BLaER1 treated with 17β-estradiol and CSF1 and Interleukin-3, amounts not matched to agents 10 nM and 100 nM (cell line): ENCODE data around the gene SMCO1.
"Not testable (repeated sequence)": the region's sequence is repeated elsewhere in the genome, so short reads cannot be mapped to it uniquely, and the experiment has no call there.

Experiments used
- H3K27ac ChIP-seq, 11 experiments: shearing (Covaris generic); formaldehyde crosslinking; 2 replicates each; pipeline ENCODE4 v1.8.1; 2022
- H3K27me3 ChIP-seq, 11 experiments: shearing (Covaris generic); formaldehyde crosslinking; 2 replicates each; pipeline ENCODE4 v1.8.1; 2022
- H3K36me3 ChIP-seq, 11 experiments: shearing (Covaris generic); formaldehyde crosslinking; 2 replicates each; pipeline ENCODE4 v1.8.1; 2022
- H3K4me1 ChIP-seq, 10 experiments: shearing (Covaris generic); formaldehyde crosslinking; 2 replicates each; pipeline ENCODE4 v1.8.1; 2022
- H3K4me2 ChIP-seq, 11 experiments: shearing (Covaris generic); formaldehyde crosslinking; 2 replicates each; pipeline ENCODE4 v1.8.1; 2022
- H3K4me3 ChIP-seq, 10 experiments: shearing (Covaris generic); formaldehyde crosslinking; 2 replicates each; pipeline ENCODE4 v1.8.1; 2022
- H3K9ac ChIP-seq, 11 experiments: shearing (Covaris generic); formaldehyde crosslinking; 2 replicates each; pipeline ENCODE4 v1.8.1; 2022
- H3K9me3 ChIP-seq, 11 experiments: shearing (Covaris generic); formaldehyde crosslinking; replicated peaks in 1 of 11; 2 replicates each; pipeline ENCODE4 v1.8.1; 2022
- H4K20me1 ChIP-seq, 11 experiments: shearing (Covaris generic); formaldehyde crosslinking; 2 replicates each; pipeline ENCODE4 v1.8.1; 2022
- Cebpa-rat ChIP-seq, 11 experiments: shearing (Covaris generic); IDR thresholded peaks; 2 replicates each; pipeline ENCODE4 v1.8.1; 2022

SMCO1 gene

DNA sequence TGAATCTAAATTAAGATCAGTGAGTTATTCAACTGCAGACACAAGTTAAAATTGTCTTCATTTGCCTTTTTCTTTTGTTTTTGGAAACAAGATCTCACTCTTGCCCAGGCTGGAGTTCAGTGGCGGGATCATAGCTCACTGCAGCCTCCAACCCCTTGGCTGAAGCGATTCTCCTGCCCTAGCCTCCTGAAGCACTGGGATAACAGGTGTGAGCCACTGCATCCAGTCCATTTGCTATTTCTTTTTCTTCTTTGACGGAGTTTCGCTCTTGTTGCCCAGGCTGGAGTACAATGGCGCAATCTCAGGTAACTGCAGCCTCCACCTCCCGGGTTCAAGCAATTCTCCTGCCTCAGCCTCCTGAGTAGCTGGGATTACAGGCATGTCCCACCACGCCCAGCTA is 21.9 kb downstream of the SMCO1 start:
- Histone ChIP-seq H3K9me3 (peaks cover 0 to 14% (median 6%) of the 10 kb centered on the region in 11 experiments; a peak in 10 of 22 replicates), H3K4me3 (no peak overlapping the region), H3K27me3 (no peaks in the 10 kb centered on the region), H3K9ac (no peak overlapping the region), H3K4me1 (peaks cover 0 to 20% (median 0%) of the 10 kb centered on the region in 10 experiments; a peak in 5 of 20 replicates), H4K20me1 (peaks cover 54 to 100% (median 81%) of the 10 kb centered on the region in 11 experiments; a peak in 20 of 22 replicates), H3K27ac (no peak overlapping the region), H3K36me3 (peaks cover 11 to 94% (median 61%) of the 10 kb centered on the region in 11 experiments; a peak in 21 of 22 replicates), H3K4me2 (no peak overlapping the region)
- TF ChIP-seq Cebpa-rat (IDR thresholded peaks at IDR 0.05): no peak

DNA sequence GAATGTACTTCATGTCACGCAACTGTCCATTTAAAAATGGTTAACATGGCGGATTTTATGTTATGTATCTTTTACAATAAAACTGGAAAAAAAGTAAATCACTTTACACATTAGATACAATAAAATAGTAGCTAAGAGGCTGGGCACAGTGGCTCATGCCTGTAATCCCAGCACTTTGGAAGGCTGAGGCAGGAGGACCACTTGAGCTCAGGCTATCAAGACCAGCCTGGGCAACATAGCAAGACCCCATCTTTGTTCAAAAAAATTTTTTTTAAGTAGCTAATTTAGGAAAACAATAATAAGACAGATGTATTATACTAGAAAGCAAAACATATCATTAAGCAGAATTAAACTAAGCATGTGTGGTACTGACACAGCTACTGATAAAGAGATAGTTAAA is 23.1 kb downstream of the SMCO1 start:
- no peak overlapping the region for H3K4me2 ChIP-seq
- H3K9me3 ChIP-seq: peaks cover 0 to 10% (median 0%) of the 10 kb centered on the region in 11 experiments; a peak in 3 of 22 replicates
- H3K27ac ChIP-seq: no peak overlapping the region
- peaks cover 18 to 94% (median 63%) of the 10 kb centered on the region in 11 experiments for H3K36me3 ChIP-seq
- no peak for TF ChIP-seq Cebpa-rat (IDR thresholded peaks at IDR 0.05)
- H3K4me3 ChIP-seq: no peak overlapping the region
- H3K9ac ChIP-seq: no peak overlapping the region
- H3K4me1 ChIP-seq: peaks cover 0 to 20% (median 0%) of the 10 kb centered on the region in 10 experiments; a peak in 5 of 20 replicates
- no peaks in the 10 kb centered on the region for H3K27me3 ChIP-seq
- H4K20me1 ChIP-seq: peaks cover 50 to 100% (median 79%) of the 10 kb centered on the region in 11 experiments; a peak in 20 of 22 replicates

DNA sequence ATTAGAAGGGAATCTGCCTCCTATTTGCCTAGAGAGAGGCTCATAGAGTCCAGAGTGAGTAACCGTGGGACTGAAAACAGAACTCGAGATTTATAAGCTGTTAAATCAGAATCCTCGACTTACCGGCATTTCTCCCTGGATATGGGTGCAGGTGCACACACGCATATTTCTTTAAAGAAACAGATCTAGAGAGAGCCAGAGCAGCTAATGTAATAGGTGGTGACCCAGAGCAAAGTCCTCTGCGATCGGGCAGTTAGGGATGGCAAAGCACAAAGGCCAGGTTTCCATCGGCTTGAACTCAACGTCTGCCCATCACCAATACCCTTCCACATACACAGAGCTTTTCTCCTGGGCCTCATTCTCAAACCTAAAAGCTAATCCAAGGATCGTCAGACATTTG is 25.4 kb downstream of the SMCO1 start:
- no peak for TF ChIP-seq Cebpa-rat (IDR thresholded peaks at IDR 0.05)
- no peak overlapping the region for H3K27ac ChIP-seq
- peaks cover 0 to 20% (median 0%) of the 10 kb centered on the region in 10 experiments; a peak in 5 of 20 replicates for H3K4me1 ChIP-seq
- H3K9ac ChIP-seq: peak overlapping the region in 1 of 11 experiments; percentile 33; a peak in 1 of 22 replicates
- H3K9me3 ChIP-seq: no peaks in the 10 kb centered on the region; a peak in 1 of 22 replicates
- H3K4me2 ChIP-seq: peak overlapping the region in 1 of 11 experiments; percentile 49; a peak in 1 of 22 replicates
- no peaks in the 10 kb centered on the region for H3K27me3 ChIP-seq
- peaks cover 31 to 94% (median 65%) of the 10 kb centered on the region in 11 experiments for H3K36me3 ChIP-seq
- no peak overlapping the region for H3K4me3 ChIP-seq
- H4K20me1 ChIP-seq: peaks cover 48 to 85% (median 70%) of the 10 kb centered on the region in 11 experiments; a peak in 20 of 22 replicates

DNA sequence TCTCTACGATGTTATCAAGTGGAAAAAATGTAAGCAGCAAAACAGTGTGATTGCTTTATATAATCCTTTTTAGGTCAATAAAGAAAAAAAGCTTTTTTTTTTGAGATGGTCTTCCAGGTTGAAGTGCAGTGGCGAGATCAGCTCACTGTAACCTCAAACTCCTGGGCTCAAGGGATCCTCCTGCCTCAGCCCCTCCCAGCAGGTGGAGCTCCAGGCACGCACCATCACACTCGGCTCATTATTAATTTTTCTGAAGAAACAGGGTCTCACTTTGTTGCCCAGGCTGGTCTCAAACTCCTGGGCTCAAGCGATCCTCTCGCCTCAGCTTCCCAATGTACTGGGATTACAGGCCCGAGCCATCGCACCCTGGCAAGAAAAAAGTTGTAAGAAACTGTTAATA is 28.9 kb downstream of the SMCO1 start:
- Histone ChIP-seq H3K27me3 (no peaks in the 10 kb centered on the region), H3K4me3 (no peak overlapping the region), H3K9me3 (no peaks in the 10 kb centered on the region), H3K27ac (no peak overlapping the region), H4K20me1 (peaks cover 25 to 51% (median 37%) of the 10 kb centered on the region in 11 experiments; a peak in 19 of 22 replicates), H3K36me3 (peaks cover 60 to 97% (median 76%) of the 10 kb centered on the region in 11 experiments), H3K4me2 (no peak overlapping the region), H3K4me1 (peaks cover 0 to 17% (median 0%) of the 10 kb centered on the region in 10 experiments; a peak in 5 of 20 replicates), H3K9ac (no peak overlapping the region)
- no peak for TF ChIP-seq Cebpa-rat (IDR thresholded peaks at IDR 0.05)

DNA sequence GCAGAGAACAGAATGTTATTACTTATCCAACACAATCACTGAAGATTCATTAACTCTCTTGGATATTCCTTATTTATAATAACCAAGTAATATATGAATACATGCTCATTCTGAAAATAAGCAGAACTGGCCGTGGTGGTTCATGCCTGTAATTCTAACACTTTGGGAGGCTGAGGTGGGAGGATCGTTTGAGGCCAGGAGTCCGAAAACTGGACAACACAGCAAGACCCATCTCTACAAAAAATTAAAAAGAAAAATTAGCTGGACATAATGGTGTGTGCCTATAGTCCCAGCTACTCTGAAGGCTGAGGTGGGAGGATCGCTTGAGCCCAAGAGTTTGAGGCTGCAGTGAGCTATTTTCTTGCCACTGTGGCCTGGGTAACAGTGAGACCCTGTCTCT is 37.5 kb downstream of the SMCO1 start:
- Histone ChIP-seq H4K20me1 (peaks cover 0 to 4% (median 0%) of the 10 kb centered on the region in 11 experiments; a peak in 1 of 22 replicates), H3K4me2 (no peak overlapping the region), H3K27me3 (no peaks in the 10 kb centered on the region), H3K9ac (no peak overlapping the region), H3K27ac (no peak overlapping the region), H3K4me1 (no peaks in the 10 kb centered on the region), H3K36me3 (peaks cover 85 to 99% (median 96%) of the 10 kb centered on the region in 11 experiments), H3K9me3 (no peaks in the 10 kb centered on the region), H3K4me3 (no peak overlapping the region)
- TF ChIP-seq Cebpa-rat (IDR thresholded peaks at IDR 0.05): no peak

DNA sequence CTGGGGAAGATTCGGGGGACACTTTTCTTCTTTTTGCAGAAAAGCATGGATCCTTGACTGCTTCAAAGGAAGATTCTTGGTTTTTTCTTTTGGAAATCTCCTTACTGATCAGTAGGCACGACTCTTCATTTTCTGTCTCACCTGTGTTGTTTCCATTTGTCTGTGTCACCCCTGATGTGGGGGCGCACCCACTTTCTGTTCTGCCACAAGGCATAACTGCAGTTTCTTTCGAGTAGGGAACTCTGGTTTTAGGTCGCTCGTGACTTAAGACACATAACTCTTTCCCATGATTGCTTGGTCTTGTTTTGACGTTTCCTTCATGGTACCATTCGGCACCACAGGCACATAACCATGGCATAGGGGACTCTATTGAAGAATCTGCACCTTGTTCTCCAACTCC is 42.9 kb downstream of the SMCO1 start:
- H3K9me3 ChIP-seq: no peaks in the 10 kb centered on the region
- H3K36me3 ChIP-seq: peaks cover 49 to 96% (median 84%) of the 10 kb centered on the region in 11 experiments
- peaks cover 0 to 12% (median 4%) of the 10 kb centered on the region in 11 experiments; a peak in 6 of 22 replicates for H4K20me1 ChIP-seq
- H3K27ac ChIP-seq: no peak overlapping the region
- no peak for TF ChIP-seq Cebpa-rat (IDR thresholded peaks at IDR 0.05)
- H3K4me1 ChIP-seq: no peaks in the 10 kb centered on the region
- no peaks in the 10 kb centered on the region for H3K27me3 ChIP-seq
- no peak overlapping the region for H3K4me2 ChIP-seq
- H3K9ac ChIP-seq: no peak overlapping the region
- no peak overlapping the region for H3K4me3 ChIP-seq

DNA sequence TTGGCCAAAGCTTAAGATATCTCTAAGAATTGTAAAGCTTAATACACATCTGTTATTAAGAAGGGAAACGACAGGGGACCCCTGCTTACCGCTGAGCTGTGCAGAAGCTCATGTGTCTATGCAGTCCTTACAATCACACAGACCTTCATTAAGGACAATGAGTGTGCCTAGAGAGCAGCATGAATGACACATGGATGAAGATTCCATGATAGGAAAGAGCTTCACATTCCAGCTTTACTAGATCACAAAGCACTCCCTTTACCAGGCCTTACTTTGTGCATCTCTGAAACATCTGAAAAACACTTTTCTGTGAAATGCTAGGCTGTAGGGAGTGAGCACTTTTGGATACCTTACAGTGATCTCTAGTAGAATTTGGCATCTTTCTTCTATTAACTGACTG is 43.6 kb downstream of the SMCO1 start:
- no peak for TF ChIP-seq Cebpa-rat (IDR thresholded peaks at IDR 0.05)
- H3K9ac ChIP-seq: no peak overlapping the region
- H3K4me1 ChIP-seq: no peaks in the 10 kb centered on the region
- peaks cover 43 to 89% (median 77%) of the 10 kb centered on the region in 11 experiments for H3K36me3 ChIP-seq
- H3K4me3 ChIP-seq: no peak overlapping the region
- H3K27ac ChIP-seq: no peak overlapping the region
- no peaks in the 10 kb centered on the region for H3K9me3 ChIP-seq
- H3K27me3 ChIP-seq: no peaks in the 10 kb centered on the region
- peaks cover 0 to 12% (median 4%) of the 10 kb centered on the region in 11 experiments; a peak in 6 of 22 replicates for H4K20me1 ChIP-seq
- no peak overlapping the region for H3K4me2 ChIP-seq

DNA sequence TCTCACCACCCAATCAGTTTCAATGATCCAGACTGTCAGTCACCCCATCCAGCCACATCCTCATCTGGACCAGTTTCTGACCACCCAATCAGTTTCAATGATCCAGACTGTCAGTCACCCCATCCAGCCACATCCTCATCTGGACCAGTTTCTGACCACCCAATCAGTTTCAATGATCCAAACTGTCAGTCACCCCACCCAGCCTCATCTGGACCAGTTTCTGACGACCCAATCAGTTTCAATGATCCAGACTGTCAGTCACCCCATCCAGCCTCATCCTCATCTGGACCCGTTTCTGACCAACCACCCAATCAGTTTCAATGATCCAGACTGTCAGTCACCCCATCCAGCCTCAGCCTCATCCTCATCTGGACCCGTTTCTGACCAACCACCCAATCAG is 45.0 kb downstream of the SMCO1 start:
- not testable (repeated sequence) for H3K27me3 ChIP-seq
- peaks cover 0 to 12% (median 4%) of the 10 kb centered on the region in 11 experiments; a peak in 6 of 22 replicates for H4K20me1 ChIP-seq
- H3K36me3 ChIP-seq: peaks cover 41 to 78% (median 67%) of the 10 kb centered on the region in 11 experiments

DNA sequence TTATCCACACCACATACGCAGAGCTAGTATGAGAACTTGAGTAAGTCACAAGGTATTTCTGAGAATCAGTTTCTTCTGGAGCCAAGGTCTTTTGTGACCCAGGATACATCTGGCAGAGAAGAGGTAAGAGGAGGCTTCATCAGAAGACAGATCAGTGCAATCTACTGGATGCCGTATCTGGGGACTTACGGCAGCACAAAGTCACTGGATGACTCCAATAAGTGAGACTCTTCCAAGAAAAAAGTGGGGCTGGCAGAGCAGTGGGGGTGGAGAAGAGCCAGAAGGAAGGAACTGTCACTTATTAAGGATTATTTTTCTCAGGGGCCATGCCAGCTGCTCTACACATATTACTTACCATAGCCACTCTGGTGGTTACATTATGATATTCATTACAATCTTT is 51.3 kb downstream of the SMCO1 start:
- peaks cover 0 to 14% (median 8%) of the 10 kb centered on the region in 11 experiments; a peak in 18 of 22 replicates for H3K36me3 ChIP-seq
- H3K9ac ChIP-seq: no peak overlapping the region
- no peaks in the 10 kb centered on the region; a peak in 2 of 22 replicates for H3K9me3 ChIP-seq
- no peak overlapping the region for H3K4me3 ChIP-seq
- no peaks in the 10 kb centered on the region for H4K20me1 ChIP-seq
- no peak for TF ChIP-seq Cebpa-rat (IDR thresholded peaks at IDR 0.05)
- no peaks in the 10 kb centered on the region for H3K27me3 ChIP-seq
- no peaks in the 10 kb centered on the region for H3K4me1 ChIP-seq
- H3K27ac ChIP-seq: no peak overlapping the region
- no peak overlapping the region for H3K4me2 ChIP-seq

More for the DNA sequence above, 45.0 kb downstream of the SMCO1 start:
- not testable (repeated sequence) for H3K27ac ChIP-seq, H3K4me1 ChIP-seq, H3K4me2 ChIP-seq, H3K9me3 ChIP-seq, H3K4me3 ChIP-seq, H3K9ac ChIP-seq

DNA sequence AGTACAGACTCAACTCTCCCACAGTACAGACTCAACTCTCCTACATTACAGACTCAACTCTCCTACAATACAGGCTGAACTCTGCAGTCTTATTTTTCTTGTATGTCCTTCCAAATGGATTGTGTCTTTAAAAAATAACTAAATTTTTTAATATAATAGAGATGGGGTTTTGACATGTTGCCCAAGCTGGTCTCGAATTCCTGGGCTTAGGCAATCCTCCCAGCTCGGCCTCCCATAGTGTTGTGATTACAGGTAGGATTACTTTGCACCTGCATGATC is 51.7 kb downstream of the SMCO1 start:
- Histone ChIP-seq H3K9ac (no peak overlapping the region), H3K27ac (no peak overlapping the region)

DNA sequence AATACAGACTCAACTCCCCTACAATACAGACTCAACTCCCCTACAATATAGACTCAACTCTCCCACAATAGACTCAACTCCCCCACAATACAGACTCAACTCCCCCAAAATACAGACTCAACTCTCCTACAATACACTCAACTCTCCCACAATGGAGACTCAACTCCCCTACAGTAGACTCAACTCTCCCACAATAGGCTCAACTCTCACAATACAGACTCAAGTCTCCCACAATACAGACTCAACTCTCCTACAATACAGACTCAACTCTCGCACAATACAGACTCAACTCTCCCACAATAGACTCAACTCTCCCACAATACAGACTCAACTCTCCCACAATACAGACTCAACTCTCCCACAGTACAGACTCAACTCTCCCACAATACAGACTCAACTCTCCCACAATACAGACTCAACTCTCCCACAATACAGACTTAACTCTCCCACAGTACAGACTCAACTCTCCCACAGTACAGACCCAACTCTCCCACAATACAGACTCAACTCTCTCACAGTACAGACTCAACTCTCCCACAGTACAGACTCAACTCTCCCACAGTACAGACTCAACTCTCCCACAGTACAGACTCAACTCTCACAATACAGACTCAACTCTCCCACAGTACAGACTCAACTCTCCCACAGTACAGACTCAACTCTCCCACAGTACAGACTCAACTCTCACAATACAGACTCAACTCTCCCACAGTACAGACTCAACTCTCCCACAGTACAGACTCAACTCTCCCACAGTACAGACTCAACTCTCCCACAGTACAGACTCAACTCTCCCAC is 52.3 kb downstream of the SMCO1 start:
- H3K36me3 ChIP-seq, H3K27ac ChIP-seq, H3K4me1 ChIP-seq, H3K4me2 ChIP-seq, H3K27me3 ChIP-seq, H3K9ac ChIP-seq, H4K20me1 ChIP-seq, H3K4me3 ChIP-seq, H3K9me3 ChIP-seq: not testable (repeated sequence)

More for the DNA sequence above, 51.7 kb downstream of the SMCO1 start:
- Histone ChIP-seq H3K9me3 (no peaks in the 10 kb centered on the region; a peak in 2 of 22 replicates), H3K36me3 (peaks cover 0 to 11% (median 4%) of the 10 kb centered on the region in 11 experiments; a peak in 17 of 22 replicates), H3K4me1 (no peaks in the 10 kb centered on the region), H3K27me3 (no peaks in the 10 kb centered on the region), H3K4me3 (no peak overlapping the region), H3K4me2 (no peak overlapping the region), H4K20me1 (no peaks in the 10 kb centered on the region)
- no peak for TF ChIP-seq Cebpa-rat (IDR thresholded peaks at IDR 0.05)
